Measurements from ENCODE around the gene JAKMIP1. TPM values are rescaled to one million over a fixed set of nuclear protein-coding genes. Genes with fewer than 3 reads are reported as not detected.

JAKMIP1 gene
- polyA plus RNA-seq, 3 donors: 0.08 TPM; not detected in 2

- Histone ChIP-seq H3K36me3 (replicated peaks in 1 of 2; ENCODE audit: control insufficient read depth in 1 of 2, insufficient read depth in 2 of 2, low read length in 2 of 2) (no peaks in the 10 kb centered on the region), H3K27me3 (ENCODE audit: control insufficient read depth in 2 of 2, insufficient read depth in 2 of 2, low read length in 2 of 2) (no peaks in the 10 kb centered on the region), H3K4me1 (ENCODE audit: control insufficient read depth in 1 of 2, insufficient read depth in 2 of 2, low read length in 2 of 2) (no peaks in the 10 kb centered on the region), H4K20me1 (ENCODE audit: insufficient read depth, low read length) (no peaks in the 10 kb centered on the region), H3K4me2 (replicated peaks; ENCODE audit: extremely low read depth, low read length, poor library complexity, severe bottlenecking) (no peak overlapping the region), H3K79me2 (ENCODE audit: insufficient read depth, low read length) (no peaks in the 10 kb centered on the region), H3K9me3 (replicated peaks in 1 of 2; ENCODE audit: control insufficient read depth in 1 of 2, insufficient read depth in 1 of 2, low read length in 2 of 2) (no peaks in the 10 kb centered on the region), H3K27ac (ENCODE audit: low read depth in 1 of 2, low read length in 2 of 2) (no peak overlapping the region), H3K4me3 (replicated peaks in 1 of 3; ENCODE audit: low read depth in 2 of 3, low read length in 3 of 3) (no peak overlapping the region), H3K9ac (ENCODE audit: insufficient read depth, low read length, poor library complexity, severe bottlenecking) (no peak overlapping the region), H2AFZ (ENCODE audit: insufficient read depth, low read depth, low read length, poor library complexity, severe bottlenecking) (no peak overlapping the region)
- no peak for TF ChIP-seq CTCF (IDR thresholded peaks at IDR 0.05)
- Mint-ChIP-seq H3K36me3 (no peaks in the 10 kb centered on the region), H3K4me3 (no peak overlapping the region), H3K27ac (no peak overlapping the region), H3K4me1 (peaks cover 2% of the 10 kb centered on the region), H3K27me3 (ENCODE audit: low read depth in 3 of 3) (peaks cover 0 to 8% (median 7%) of the 10 kb centered on the region in 3 donors), H3K9me3 (peaks cover 0 to 6% (median 5%) of the 10 kb centered on the region in 7 donors)
- WGBS (ENCODE audit: insufficient coverage): 79% methylated on average over 17 of the region's 18 CpGs
- intact Hi-C loops (cut with micrococcal nuclease): no loop called here
- no peak for DNase-seq
Measured at GRCh38 chr4:5989236-5990225, 210.8 kb downstream of the JAKMIP1 start.

- Mint-ChIP-seq H3K36me3 (no peaks in the 10 kb centered on the region), H3K4me1 (peaks cover 2% of the 10 kb centered on the region), H3K9me3 (peaks cover 2 to 14% (median 11%) of the 10 kb centered on the region in 7 donors), H3K27me3 (ENCODE audit: low read depth in 3 of 3) (peaks cover 0 to 11% (median 7%) of the 10 kb centered on the region in 3 donors), H3K27ac (no peak overlapping the region), H3K4me3 (no peak overlapping the region)
- Histone ChIP-seq H3K4me3 (replicated peaks in 1 of 3; ENCODE audit: low read depth in 2 of 3, low read length in 3 of 3) (no peak overlapping the region), H3K4me1 (ENCODE audit: control insufficient read depth in 1 of 2, insufficient read depth in 2 of 2, low read length in 2 of 2) (no peaks in the 10 kb centered on the region), H3K9me3 (replicated peaks in 1 of 2; ENCODE audit: control insufficient read depth in 1 of 2, insufficient read depth in 1 of 2, low read length in 2 of 2) (no peaks in the 10 kb centered on the region), H3K9ac (ENCODE audit: insufficient read depth, low read length, poor library complexity, severe bottlenecking) (no peak overlapping the region), H4K20me1 (ENCODE audit: insufficient read depth, low read length) (no peaks in the 10 kb centered on the region), H2AFZ (ENCODE audit: insufficient read depth, low read depth, low read length, poor library complexity, severe bottlenecking) (no peak overlapping the region), H3K36me3 (replicated peaks in 1 of 2; ENCODE audit: control insufficient read depth in 1 of 2, insufficient read depth in 2 of 2, low read length in 2 of 2) (no peaks in the 10 kb centered on the region), H3K27me3 (ENCODE audit: control insufficient read depth in 2 of 2, insufficient read depth in 2 of 2, low read length in 2 of 2) (no peaks in the 10 kb centered on the region), H3K79me2 (ENCODE audit: insufficient read depth, low read length) (no peaks in the 10 kb centered on the region), H3K4me2 (replicated peaks; ENCODE audit: extremely low read depth, low read length, poor library complexity, severe bottlenecking) (no peak overlapping the region), H3K27ac (ENCODE audit: low read depth in 1 of 2, low read length in 2 of 2) (no peak overlapping the region)
- TF ChIP-seq CTCF (IDR thresholded peaks at IDR 0.05): no peak
- WGBS (ENCODE audit: insufficient coverage): 82% methylated on average over 11 of the region's 14 CpGs
- intact Hi-C loops (cut with micrococcal nuclease): no loop called here
- no peak for DNase-seq
Measured at GRCh38 chr4:5988086-5988845, 212.1 kb downstream of the JAKMIP1 start.

Data from CD14-positive monocyte (primary cell).